ENCODE data around the gene TRAPPC3L.

Gene TRAPPC3L

GRCh38 chr6:116461932-116462885 is 83.3 kb downstream of the TRAPPC3L start:
- DNase-seq: peak; percentile 32 to 46

GRCh38 chr6:116461331-116461931 is 84.1 kb downstream of the TRAPPC3L start, which contains the start of gene CALHM6:
TSS of gene CALHM6 (plus strand) at chr6:116461375. CDS start at chr6:116461930, 555 bp downstream.
- DNase-seq: no peak

GRCh38 chr6:116459927-116460326 is 85.6 kb downstream of the TRAPPC3L start:
- DNase-seq: no peak

- no peak for DNase-seq
These were observed 87.2 kb downstream of the TRAPPC3L start for GRCh38 chr6:116458264-116458663.

GRCh38 chr6:116456927-116457326 is 88.6 kb downstream of the TRAPPC3L start:
- DNase-seq: no peak

GRCh38 chr6:116456106-116456505 is 89.4 kb downstream of the TRAPPC3L start:
- DNase-seq: no peak

GRCh38 chr6:116452531-116452930 is 93.0 kb downstream of the TRAPPC3L start:
- no peak for DNase-seq

GRCh38 chr6:116451916-116452315 is 93.6 kb downstream of the TRAPPC3L start:
- DNase-seq: no peak

- no peak for DNase-seq
These were observed 94.4 kb downstream of the TRAPPC3L start for GRCh38 chr6:116450769-116451740.

- DNase-seq: no peak
These were observed 95.2 kb downstream of the TRAPPC3L start for GRCh38 chr6:116450185-116450710.

GRCh38 chr6:116449565-116449964 is 95.9 kb downstream of the TRAPPC3L start:
- no peak for DNase-seq

- DNase-seq: no peak
These were observed 97.9 kb downstream of the TRAPPC3L start for GRCh38 chr6:116447496-116448011.

GRCh38 chr6:116447052-116447451 is 98.4 kb downstream of the TRAPPC3L start:
- DNase-seq: no peak

- DNase-seq: no peak
These were observed 99.1 kb downstream of the TRAPPC3L start for GRCh38 chr6:116446399-116446798.

GRCh38 chr6:116445102-116445501 is 100.4 kb downstream of the TRAPPC3L start:
- DNase-seq: no peak
